WI38 (cell line): ENCODE data around the gene NT5DC1.
A peak's percentile ranks its signal among the peaks of the same experiment; 100 is the strongest.
"Not testable (repeated sequence)": the region's sequence is repeated elsewhere in the genome, so short reads cannot be mapped to it uniquely, and the experiment has no call there.

Source experiments
- H3K4me3 ChIP-seq: 2 replicates; pipeline ENCODE4 v1.5.1; 2011; ENCODE audit warnings: low read depth, mild to moderate bottlenecking, control low read depth, low read length
- CTCF ChIP-seq: IDR thresholded peaks from 2 replicates; pipeline ENCODE4 v1.5.1; 2012; ENCODE audit warnings: low read depth, mild to moderate bottlenecking, control low read depth, low read length

Gene NT5DC1

DNA sequence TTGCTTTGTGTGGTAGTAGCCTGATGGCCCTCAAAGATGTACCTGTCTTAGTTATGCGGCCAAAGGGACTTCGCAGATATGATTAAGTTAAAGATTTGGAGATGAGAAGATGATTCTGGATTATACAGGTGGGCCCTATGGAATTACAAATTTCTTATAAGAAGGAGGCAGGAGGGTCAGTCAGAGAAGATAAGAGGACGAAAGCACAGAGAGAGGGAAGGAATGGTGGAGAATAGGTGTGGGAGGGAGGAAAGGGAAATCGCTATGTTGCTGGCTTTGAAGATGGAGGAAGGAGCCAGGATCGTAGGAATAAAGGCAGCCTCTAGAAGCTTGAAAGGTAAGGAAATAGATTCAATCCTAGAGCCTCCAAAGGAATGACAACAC lies 180.3 kb downstream of the NT5DC1 start:
- peak overlapping the region; percentile 93; the same call in 1 of the 2 replicates for H3K4me3 ChIP-seq
- no peak for TF ChIP-seq CTCF

DNA sequence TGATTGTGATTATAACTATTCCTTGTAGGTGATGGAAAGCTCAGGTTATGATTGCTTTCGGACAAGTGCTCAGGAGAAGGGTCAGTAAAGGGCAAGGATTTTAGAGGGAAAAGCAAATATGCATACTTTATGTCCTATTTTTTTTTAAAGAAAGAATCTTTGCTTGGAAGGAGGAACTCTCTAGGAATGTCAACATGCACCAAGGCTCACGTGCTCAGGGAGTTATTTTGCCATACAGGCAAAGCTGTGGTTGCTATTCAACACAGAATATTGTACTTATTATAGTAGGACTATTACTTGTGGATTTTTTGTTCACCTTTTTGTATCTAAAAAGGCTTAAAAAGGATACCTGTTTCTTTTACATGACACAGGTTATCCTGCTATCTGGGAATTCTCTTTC lies 182.0 kb downstream of the NT5DC1 start:
- no peak overlapping the region for H3K4me3 ChIP-seq
- no peak for TF ChIP-seq CTCF

GRCh38 chr6:116283191-116283590 lies 182.5 kb downstream of the NT5DC1 start:
- TF ChIP-seq CTCF = no peak
- H3K4me3 ChIP-seq = no peak overlapping the region

DNA sequence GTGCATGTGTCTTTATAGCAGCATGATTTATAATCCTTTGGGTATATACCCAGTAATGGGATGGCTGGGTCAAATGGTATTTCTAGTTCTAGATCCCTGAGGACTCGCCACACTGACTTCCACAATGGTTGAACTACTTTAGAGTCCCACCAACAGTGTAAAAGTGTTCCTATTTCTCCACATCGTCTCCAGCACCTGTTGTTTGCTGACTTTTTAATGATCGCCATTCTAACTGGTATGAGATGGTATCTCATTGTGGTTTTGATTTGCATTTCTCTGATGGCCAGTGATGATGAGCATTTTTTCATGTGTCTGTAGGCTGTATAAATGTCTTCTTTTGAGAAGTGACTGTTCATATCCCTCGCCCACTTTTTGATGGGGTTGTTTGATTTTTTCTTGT lies 184.3 kb downstream of the NT5DC1 start:
- not testable (repeated sequence) for H3K4me3 ChIP-seq

GRCh38 chr6:116286773-116287358 lies 186.2 kb downstream of the NT5DC1 start:
- TF ChIP-seq CTCF = no peak
- no peak overlapping the region for H3K4me3 ChIP-seq

DNA sequence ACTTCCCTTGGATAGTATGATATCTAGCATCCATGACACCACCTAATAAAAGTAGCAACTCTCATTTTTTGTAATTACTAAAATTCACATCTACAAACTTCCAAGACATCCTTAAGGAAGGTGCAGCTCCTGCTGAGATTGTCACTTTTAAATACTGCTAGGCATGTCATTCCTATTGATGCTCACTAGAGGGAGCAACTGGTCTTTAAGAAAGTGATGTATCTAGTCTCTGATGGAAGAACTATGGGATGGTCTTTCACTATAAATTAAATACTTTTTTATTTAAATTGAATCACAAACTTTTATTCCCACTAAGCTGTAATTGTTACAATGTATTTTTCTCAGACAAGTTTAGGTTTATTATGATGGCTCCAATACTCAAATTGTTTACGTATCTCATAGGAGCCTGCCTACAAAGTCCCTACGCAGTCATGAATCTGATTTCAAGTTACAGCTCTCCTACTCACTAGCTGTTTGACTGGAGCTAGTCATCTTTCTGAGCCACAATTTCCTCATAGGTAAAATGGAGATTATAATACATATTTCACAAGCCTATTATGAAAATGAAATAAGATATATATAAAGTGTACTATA lies 187.1 kb downstream of the NT5DC1 start:
- peak; percentile 61 for TF ChIP-seq CTCF
- no peak overlapping the region for H3K4me3 ChIP-seq

DNA sequence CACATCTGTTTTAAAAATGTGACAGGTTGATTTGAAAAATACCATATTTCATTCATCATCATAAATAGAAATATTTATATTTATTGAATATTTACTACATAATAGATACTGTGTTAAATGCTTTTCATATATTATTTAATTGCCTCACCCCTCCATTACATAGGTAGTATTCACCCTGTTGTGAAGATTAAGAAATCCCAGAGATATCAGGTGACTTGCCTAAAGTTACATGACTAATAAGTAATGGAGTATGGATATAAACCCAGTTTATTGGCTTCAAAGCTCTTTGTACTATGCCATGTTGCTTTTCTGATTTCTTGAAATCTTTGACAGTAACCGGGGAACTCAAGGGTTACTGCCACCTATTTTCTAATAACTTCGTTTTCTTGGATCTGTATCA lies 189.2 kb downstream of the NT5DC1 start:
- no peak for TF ChIP-seq CTCF
- H3K4me3 ChIP-seq = no peak overlapping the region

- TF ChIP-seq CTCF = no peak
- H3K4me3 ChIP-seq = no peak overlapping the region
These were observed 190.1 kb downstream of the NT5DC1 start for GRCh38 chr6:116290799-116291198.
